Coronary artery (tissue), 2 donors: ENCODE data around the gene STK38L.

ENCODE experiments used
- DNase-seq: peaks from one replicate; pipeline ENCODE4 v3.0.0-alpha.2; 2017; ENCODE audit warnings: low spot score
- H3K27ac ChIP-seq, 2 donors: fragments of 200-600 bp; sonication (generic); one replicate each; pipeline ENCODE4 v1.5.1; 2016 to 2019
- H3K4me3 ChIP-seq: fragments of 200-600 bp; sonication (generic); 2 replicates; pipeline ENCODE4 v1.5.1; 2016; ENCODE audit warnings: mild to moderate bottlenecking, moderate library complexity
- TF ChIP-seq, protein P1 (sequence below): fragments of 200-600 bp; sonication (generic); IDR thresholded peaks from one replicate; pipeline ENCODE4 v1.5.1; 2019; ENCODE audit warnings: antibody characterized with exemption

Gene STK38L

DNA sequence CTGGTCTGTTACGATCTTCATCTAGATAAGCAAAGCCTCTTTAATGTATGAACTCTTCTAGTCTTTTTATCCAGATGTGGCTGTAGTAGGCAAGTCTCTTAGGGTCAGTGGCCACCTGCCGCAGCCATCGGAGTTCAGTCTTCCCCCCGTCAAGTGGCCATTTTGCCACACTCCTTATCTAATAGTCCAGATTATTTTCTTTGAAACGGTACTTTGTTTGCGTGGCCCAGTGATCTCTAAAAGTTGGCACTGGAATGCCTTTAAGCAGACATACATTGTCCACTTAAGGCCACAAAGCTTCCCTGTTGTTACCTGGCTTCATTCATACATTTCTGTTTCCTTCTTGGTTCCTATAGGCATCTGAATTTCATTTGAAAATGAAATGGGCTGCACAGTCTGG, 52.6 kb downstream of the STK38L start:
- TF ChIP-seq, protein P1, sequence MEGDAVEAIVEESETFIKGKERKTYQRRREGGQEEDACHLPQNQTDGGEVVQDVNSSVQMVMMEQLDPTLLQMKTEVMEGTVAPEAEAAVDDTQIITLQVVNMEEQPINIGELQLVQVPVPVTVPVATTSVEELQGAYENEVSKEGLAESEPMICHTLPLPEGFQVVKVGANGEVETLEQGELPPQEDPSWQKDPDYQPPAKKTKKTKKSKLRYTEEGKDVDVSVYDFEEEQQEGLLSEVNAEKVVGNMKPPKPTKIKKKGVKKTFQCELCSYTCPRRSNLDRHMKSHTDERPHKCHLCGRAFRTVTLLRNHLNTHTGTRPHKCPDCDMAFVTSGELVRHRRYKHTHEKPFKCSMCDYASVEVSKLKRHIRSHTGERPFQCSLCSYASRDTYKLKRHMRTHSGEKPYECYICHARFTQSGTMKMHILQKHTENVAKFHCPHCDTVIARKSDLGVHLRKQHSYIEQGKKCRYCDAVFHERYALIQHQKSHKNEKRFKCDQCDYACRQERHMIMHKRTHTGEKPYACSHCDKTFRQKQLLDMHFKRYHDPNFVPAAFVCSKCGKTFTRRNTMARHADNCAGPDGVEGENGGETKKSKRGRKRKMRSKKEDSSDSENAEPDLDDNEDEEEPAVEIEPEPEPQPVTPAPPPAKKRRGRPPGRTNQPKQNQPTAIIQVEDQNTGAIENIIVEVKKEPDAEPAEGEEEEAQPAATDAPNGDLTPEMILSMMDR: no peak
- Histone ChIP-seq H3K4me3 (peak overlapping the region; percentile 31), H3K27ac (peak overlapping the region; percentile 15 to 56)
- DNase-seq: no peak

DNA sequence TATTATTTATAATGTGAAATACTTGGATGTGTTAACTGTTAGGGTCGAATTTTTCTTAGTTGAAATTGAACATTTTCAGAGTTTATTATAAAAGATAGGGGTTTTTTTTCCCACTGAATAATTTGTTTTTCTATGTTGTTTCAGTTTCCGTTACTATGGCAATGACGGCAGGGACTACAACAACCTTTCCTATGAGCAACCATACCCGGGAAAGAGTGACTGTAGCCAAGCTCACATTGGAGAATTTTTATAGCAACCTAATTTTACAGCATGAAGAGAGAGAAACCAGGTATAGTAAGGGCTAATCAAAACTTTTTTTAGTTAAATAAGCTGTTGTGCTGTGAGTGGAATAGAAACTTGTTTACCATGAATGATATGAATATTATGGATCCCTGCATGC, 53.5 kb downstream of the STK38L start:
- no peak for DNase-seq
- Histone ChIP-seq H3K27ac (peak overlapping the region; percentile 1 to 56), H3K4me3 (no peak overlapping the region)
- TF ChIP-seq, protein P1: no peak

DNA sequence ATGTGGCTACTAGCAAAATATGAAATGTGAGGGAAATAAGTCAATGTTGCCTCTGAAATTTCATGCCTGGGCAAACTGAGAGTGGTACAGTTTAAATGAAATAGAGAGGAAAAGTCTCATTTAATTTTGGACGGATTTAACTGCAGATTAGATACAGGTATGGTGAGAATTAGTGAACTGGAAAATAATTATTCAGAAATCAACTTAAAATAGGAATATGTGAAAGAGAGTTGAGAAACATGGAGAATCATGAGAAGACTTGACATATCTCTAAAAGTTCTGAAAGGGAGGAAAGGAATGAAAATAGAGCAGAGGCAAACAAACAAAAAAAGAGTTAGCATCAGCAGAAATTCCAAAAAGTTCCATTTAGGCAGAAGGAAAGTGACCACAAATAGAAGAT, 55.0 kb downstream of the STK38L start:
- no peak for DNase-seq
- TF ChIP-seq, protein P1: no peak
- H3K27ac ChIP-seq: peak overlapping the region in 1 of 2 donors; percentile 52
- H3K4me3 ChIP-seq: no peak overlapping the region

DNA sequence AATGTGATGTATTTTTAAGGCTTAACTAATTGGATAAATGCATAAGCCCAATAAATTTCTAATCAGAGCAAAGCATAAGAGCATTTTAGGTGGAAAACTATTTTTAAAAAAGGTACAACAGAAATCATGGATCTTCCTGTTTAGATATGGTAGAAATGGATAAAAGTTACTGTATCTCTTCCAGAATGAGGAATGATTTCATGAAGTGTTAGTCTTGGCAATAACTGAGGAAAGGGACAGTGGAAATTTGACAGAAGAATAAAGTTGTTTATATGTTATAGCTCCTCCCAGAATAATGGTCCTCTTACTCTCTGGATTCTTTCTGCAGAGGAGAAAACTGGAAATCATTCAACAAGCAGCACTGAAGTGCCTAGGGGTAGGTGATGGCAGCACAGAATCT, 56.1 kb downstream of the STK38L start:
- TF ChIP-seq, protein P1: no peak
- peak overlapping the region in 1 of 2 donors; percentile 58 for H3K27ac ChIP-seq

DNA sequence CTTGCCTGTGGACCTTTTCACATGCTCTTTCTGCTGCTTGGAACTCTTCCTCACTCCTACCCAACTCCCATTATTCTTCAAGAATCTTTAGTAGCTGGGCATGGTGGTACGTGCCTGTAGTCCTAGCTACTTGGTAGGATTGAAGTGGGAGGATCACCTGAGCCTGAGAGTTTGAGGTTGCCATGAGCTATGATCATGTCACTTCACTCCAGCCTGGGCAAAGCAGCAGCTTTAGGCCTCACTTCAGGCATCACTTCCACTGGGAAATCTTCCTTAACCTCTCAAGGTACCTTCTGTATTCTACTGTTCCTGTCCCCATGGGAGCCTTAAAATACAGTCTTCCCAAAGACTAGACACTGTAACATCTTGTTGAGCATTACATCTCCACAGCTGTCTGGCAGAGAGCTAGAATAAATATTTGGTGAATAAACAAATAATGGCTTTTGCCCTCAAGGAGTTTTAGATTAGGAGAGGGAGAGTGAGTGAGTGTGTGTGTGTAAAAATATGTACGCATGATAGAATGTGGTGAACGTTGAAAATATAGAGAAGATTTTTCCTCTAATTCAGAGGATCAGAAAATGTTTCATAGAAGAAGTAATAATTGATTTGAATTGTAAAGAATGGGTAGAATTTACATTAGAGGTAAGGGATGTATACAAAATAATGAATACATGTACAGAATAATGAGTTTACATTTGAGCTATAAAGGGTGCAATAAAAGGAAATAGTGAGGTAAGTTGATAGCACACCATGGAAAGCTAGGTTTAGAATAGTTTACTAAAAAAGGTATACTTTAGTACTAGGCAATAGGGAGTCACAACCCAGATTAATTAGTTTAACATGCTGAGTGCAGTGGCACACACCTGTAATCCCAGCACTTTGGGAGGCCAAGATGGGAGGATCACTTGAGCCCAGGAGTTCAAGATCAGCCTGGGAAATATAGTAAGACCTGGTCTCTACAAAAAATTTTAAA, 59.3 kb downstream of the STK38L start:
- DNase-seq: no peak
- TF ChIP-seq, protein P1: no peak
- Histone ChIP-seq H3K4me3 (no peak overlapping the region), H3K27ac (peak overlapping the region; percentile 15 to 29)

More for the DNA sequence above, 56.1 kb downstream of the STK38L start:
- H3K4me3 ChIP-seq: no peak overlapping the region
- no peak for DNase-seq

DNA sequence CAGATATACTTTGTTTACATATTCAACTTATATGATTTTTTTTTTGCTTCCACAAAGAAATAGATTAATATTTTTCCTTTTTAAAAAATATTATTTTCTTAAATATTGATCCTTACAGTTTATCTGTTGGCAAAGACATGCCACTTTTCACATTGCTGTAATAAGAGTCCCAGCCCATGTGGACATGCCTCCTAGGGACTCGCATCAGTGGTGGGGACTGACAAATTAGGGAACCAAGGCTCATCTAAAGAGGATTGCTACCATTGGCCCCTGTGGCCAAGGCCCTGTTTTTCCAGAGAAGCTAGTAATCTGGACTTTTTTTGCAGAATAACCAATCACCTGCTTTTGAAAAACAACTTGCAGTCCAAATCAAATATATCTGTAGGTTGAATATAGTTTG, 60.8 kb downstream of the STK38L start:
- H3K27ac ChIP-seq: peak overlapping the region in 1 of 2 donors; percentile 44
- TF ChIP-seq, protein P1: no peak
- H3K4me3 ChIP-seq: no peak overlapping the region
- no peak for DNase-seq
